KMS-11 (cell line): Measurements from ENCODE around the gene KLHL6.
"Not testable (repeated sequence)": the region's sequence is repeated elsewhere in the genome, so short reads cannot be mapped to it uniquely, and the experiment has no call there.

Source experiments
- H2AFZ ChIP-seq: fragments of 200-600 bp; sonication (generic); 2 replicates; pipeline ENCODE4 v1.6.1; 2016; ENCODE audit warnings: antibody characterized with exemption, mixed run types, low read depth
- H3K27ac ChIP-seq: fragments of 200-600 bp; sonication (generic); 2 replicates; pipeline ENCODE4 v1.6.1; 2016; ENCODE audit warnings: mild to moderate bottlenecking, mixed run types
- H3K27me3 ChIP-seq: fragments of 200-600 bp; sonication (generic); 2 replicates; pipeline ENCODE4 v1.6.1; 2017; ENCODE audit warnings: mild to moderate bottlenecking, low read depth, mixed run types, moderate library complexity; ENCODE audit not compliant: insufficient read depth
- H3K36me3 ChIP-seq: fragments of 200-600 bp; sonication (generic); 2 replicates; pipeline ENCODE4 v1.6.1; 2017; ENCODE audit warnings: mild to moderate bottlenecking, mixed run types; ENCODE audit not compliant: insufficient read depth
- H3K4me1 ChIP-seq: fragments of 200-600 bp; sonication (generic); 2 replicates; pipeline ENCODE4 v1.6.1; 2016; ENCODE audit warnings: mild to moderate bottlenecking, low read depth, mixed run types; ENCODE audit not compliant: poor library complexity, severe bottlenecking
- H3K4me2 ChIP-seq: fragments of 200-600 bp; sonication (generic); 2 replicates; pipeline ENCODE4 v1.7.0; 2016; ENCODE audit warnings: mild to moderate bottlenecking, mixed run types
- H3K4me3 ChIP-seq: fragments of 200-600 bp; sonication (generic); IDR thresholded peaks from 2 replicates; pipeline ENCODE4 v1.6.1; 2017; ENCODE audit warnings: low read depth, low read length, mixed read lengths; ENCODE audit not compliant: insufficient read depth
- H3K79me2 ChIP-seq: fragments of 200-600 bp; sonication (generic); 2 replicates; pipeline ENCODE4 v1.6.1; 2016; ENCODE audit warnings: low read depth, mixed run types; ENCODE audit not compliant: insufficient read depth
- H3K9ac ChIP-seq: fragments of 200-600 bp; sonication (generic); 2 replicates; pipeline ENCODE4 v1.6.1; 2016; ENCODE audit warnings: mild to moderate bottlenecking, mixed run types
- H4K20me1 ChIP-seq: fragments of 200-600 bp; sonication (generic); 2 replicates; pipeline ENCODE4 v1.6.1; 2016; ENCODE audit warnings: mild to moderate bottlenecking, mixed run types; ENCODE audit not compliant: insufficient read depth
- CTCF ChIP-seq: fragments of 200-600 bp; sonication (generic); conservative IDR thresholded peaks from 2 replicates; pipeline ENCODE4 v1.6.1; 2017; ENCODE audit warnings: low read depth, mild to moderate bottlenecking, antibody characterized with exemption, low read length, moderate library complexity, mixed read lengths

The KLHL6 gene

GRCh38 chr3:183481582-183481981, 73.9 kb downstream of the KLHL6 start:
- H3K36me3 ChIP-seq: no peaks in the 10 kb centered on the region
- no peak overlapping the region for H3K27ac ChIP-seq
- no peak overlapping the region for H3K4me3 ChIP-seq
- no peaks in the 10 kb centered on the region for H3K79me2 ChIP-seq
- H3K4me1 ChIP-seq: peaks cover 8% of the 10 kb centered on the region
- no peak overlapping the region for H3K9ac ChIP-seq
- no peaks in the 10 kb centered on the region for H4K20me1 ChIP-seq
- no peak overlapping the region for H2AFZ ChIP-seq
- TF ChIP-seq CTCF: no peak
- H3K4me2 ChIP-seq: no peak overlapping the region
- H3K27me3 ChIP-seq: no peaks in the 10 kb centered on the region

- Histone ChIP-seq H3K4me1 (no peaks in the 10 kb centered on the region), H4K20me1 (no peaks in the 10 kb centered on the region), H3K27me3 (no peaks in the 10 kb centered on the region), H3K36me3 (no peaks in the 10 kb centered on the region), H3K27ac (no peak overlapping the region), H3K79me2 (no peaks in the 10 kb centered on the region), H3K4me2 (no peak overlapping the region), H3K9ac (no peak overlapping the region), H2AFZ (no peak overlapping the region), H3K4me3 (no peak overlapping the region)
- no peak for TF ChIP-seq CTCF
Observed at GRCh38 chr3:183478501-183478900, 77.0 kb downstream of the KLHL6 start.

GRCh38 chr3:183477801-183478456, 77.6 kb downstream of the KLHL6 start:
- no peak overlapping the region for H3K9ac ChIP-seq
- no peak overlapping the region for H3K27ac ChIP-seq
- H3K4me1 ChIP-seq: no peaks in the 10 kb centered on the region
- TF ChIP-seq CTCF: no peak
- H4K20me1 ChIP-seq: no peaks in the 10 kb centered on the region
- no peak overlapping the region for H3K4me2 ChIP-seq
- no peaks in the 10 kb centered on the region for H3K36me3 ChIP-seq
- H3K79me2 ChIP-seq: no peaks in the 10 kb centered on the region
- no peak overlapping the region for H2AFZ ChIP-seq
- no peaks in the 10 kb centered on the region for H3K27me3 ChIP-seq
- H3K4me3 ChIP-seq: no peak overlapping the region

- not testable (repeated sequence) for H4K20me1 ChIP-seq, H3K4me3 ChIP-seq, H3K79me2 ChIP-seq, H3K36me3 ChIP-seq, H3K27ac ChIP-seq, H3K4me2 ChIP-seq, H3K9ac ChIP-seq, H3K4me1 ChIP-seq, H2AFZ ChIP-seq, H3K27me3 ChIP-seq
Observed at GRCh38 chr3:183475764-183476162, 79.7 kb downstream of the KLHL6 start.

- Histone ChIP-seq H3K4me2 (no peak overlapping the region), H3K4me3 (no peak overlapping the region), H3K36me3 (no peaks in the 10 kb centered on the region), H4K20me1 (no peaks in the 10 kb centered on the region), H2AFZ (no peak overlapping the region), H3K27me3 (no peaks in the 10 kb centered on the region), H3K79me2 (no peaks in the 10 kb centered on the region), H3K4me1 (no peaks in the 10 kb centered on the region), H3K27ac (no peak overlapping the region), H3K9ac (no peak overlapping the region)
- TF ChIP-seq CTCF: no peak
Observed at GRCh38 chr3:183475016-183475763, 80.3 kb downstream of the KLHL6 start.
